GM12878 (cell line): ENCODE measurements around the gene PPP1R3C.

ENCODE experiments used
- CTCF ChIP-seq, 3 experiments: IDR thresholded peaks in 2 of 3; conservative IDR thresholded peaks in 1 of 3; 2 replicates each; pipeline ENCODE4 v1.5.1; 2011; ENCODE audit warnings: low read depth in 3 of 3, low read length in 3 of 3, mild to moderate bottlenecking in 3 of 3, control low read depth in 2 of 3, moderate library complexity in 2 of 3, inconsistent platforms in 1 of 3, mixed read lengths in 1 of 3; ENCODE audit not compliant: control insufficient read depth in 2 of 3, insufficient read depth in 1 of 3; ENCODE audit errors: extremely low read depth in 1 of 3
- E2F4 ChIP-seq: IDR thresholded peaks from 2 replicates; pipeline ENCODE4 v1.6.1; 2012; ENCODE audit warnings: low read depth, low read length, improper control_type of control experiment
- ETV6 ChIP-seq, 2 experiments: fragments of 450-650 bp in 1 of 2; IDR thresholded peaks in 1 of 2; conservative IDR thresholded peaks in 1 of 2; 2 replicates each; pipeline ENCODE4 v1.6.1; 2014; ENCODE audit warnings: antibody characterized with exemption in 1 of 2, borderline replicate concordance in 1 of 2, low read depth in 1 of 2, mild to moderate bottlenecking in 1 of 2, moderate library complexity in 1 of 2
- NBN ChIP-seq: fragments of 450-650 bp; IDR thresholded peaks from 2 replicates; pipeline ENCODE4 v1.6.1; 2016
- NFXL1 ChIP-seq: fragments of 450-650 bp; IDR thresholded peaks from 2 replicates; pipeline ENCODE4 v1.6.1; 2017; ENCODE audit warnings: antibody characterized with exemption, mild to moderate bottlenecking, borderline replicate concordance
- NRF1 ChIP-seq: conservative IDR thresholded peaks from 2 replicates; pipeline ENCODE4 v1.6.1; 2011; ENCODE audit warnings: mild to moderate bottlenecking, low read depth, low read length, improper control_type of control experiment
- POLR2AphosphoS5 ChIP-seq: IDR thresholded peaks from 2 replicates; pipeline ENCODE4 v1.6.1; 2011; ENCODE audit warnings: mild to moderate bottlenecking, low read length, inconsistent platforms
- REST ChIP-seq: IDR thresholded peaks from 2 replicates; pipeline ENCODE4 v1.6.1; 2012; ENCODE audit warnings: mild to moderate bottlenecking, low read depth, low read length
- STAT1 ChIP-seq: fragments of 450-650 bp; conservative IDR thresholded peaks from 2 replicates; pipeline ENCODE4 v1.6.1; 2014; ENCODE audit warnings: antibody characterized with exemption, mild to moderate bottlenecking
- SUZ12 ChIP-seq: fragments of 200-600 bp; sonication (generic); IDR thresholded peaks from one replicate; pipeline ENCODE4 v1.6.1; 2018; ENCODE audit warnings: antibody characterized with exemption, mild to moderate bottlenecking; ENCODE audit not compliant: unreplicated experiment
- ZNF207 ChIP-seq: fragments of 450-650 bp; IDR thresholded peaks from 2 replicates; pipeline ENCODE4 v1.6.1; 2014; ENCODE audit warnings: antibody characterized with exemption, mild to moderate bottlenecking, borderline replicate concordance

- TF ChIP-seq NRF1, result no peak
- no peak for TF ChIP-seq POLR2AphosphoS5
- TF ChIP-seq CTCF (IDR thresholded peaks at IDR 0.05 in 2 of 3, conservative IDR thresholded peaks at IDR 0.05 in 1 of 3; ENCODE audit: control insufficient read depth in 2 of 3, extremely low read depth in 1 of 3, insufficient read depth in 1 of 3, low read depth in 3 of 3, low read length in 3 of 3), result no peak
- no peak for TF ChIP-seq NFXL1
- TF ChIP-seq E2F4, result no peak
- TF ChIP-seq SUZ12, result no peak
- TF ChIP-seq ZNF207, result no peak
- TF ChIP-seq STAT1, result no peak
- TF ChIP-seq ETV6 (conservative IDR thresholded peaks at IDR 0.05 in 1 of 2, IDR thresholded peaks at IDR 0.05 in 1 of 2; ENCODE audit: borderline replicate concordance in 1 of 2, low read depth in 1 of 2), result no peak
- TF ChIP-seq REST, result no peak
- TF ChIP-seq NBN, result no peak
These were observed 16.7 kb downstream of the PPP1R3C start for GRCh38 chr10:91616137-91616536.
